Heart left ventricle (tissue), 16 donors: ENCODE data around the gene AMBP. TPM values are rescaled to one million over a fixed set of nuclear protein-coding genes. Genes with fewer than 3 reads are reported as not detected.

Experiments
- ATAC-seq, 4 donors: fragments of 200-7000 bp; cut with Tn5 transposase; one replicate each; pipeline ENCODE4 v1.9.1; 2020 to 2022; ENCODE audit warnings: moderate library complexity in 4 of 4, mild to moderate bottlenecking in 3 of 4, moderate number of reproducible peaks in 1 of 4
- DNase-seq, 5 donors: peaks; one replicate each; pipeline ENCODE4 v3.0.0-alpha.2; 2020
- H3K27ac ChIP-seq, 12 donors: fragments of 200-600 bp; sonication (generic) in 4 of 12; one replicate each; pipeline versions ENCODE4 v1.5.0 to v1.8.0; 2016 to 2022; ENCODE audit warnings: mild to moderate bottlenecking in 2 of 12
- H3K27me3 ChIP-seq, 9 donors: fragments of 200-600 bp; sonication (generic) in 2 of 9; one replicate each; pipeline versions ENCODE4 v1.5.1 to v1.8.0; 2016 to 2022; ENCODE audit warnings: mild to moderate bottlenecking in 3 of 9
- H3K36me3 ChIP-seq, 9 donors: fragments of 200-600 bp; sonication (generic) in 2 of 9; one replicate each; pipeline versions ENCODE4 v1.5.0 to v1.8.0; 2018 to 2022; ENCODE audit warnings: mild to moderate bottlenecking in 2 of 9
- H3K4me1 ChIP-seq, 12 donors: fragments of 200-600 bp; sonication (generic) in 4 of 12; one replicate each; pipeline versions ENCODE4 v1.5.0 to v1.8.0; 2016 to 2022; ENCODE audit warnings: mild to moderate bottlenecking in 3 of 12
- H3K4me3 ChIP-seq, 12 donors: fragments of 200-600 bp; sonication (generic) in 4 of 12; one replicate each; pipeline versions ENCODE4 v1.5.0 to v1.8.0; 2017 to 2022; ENCODE audit warnings: mild to moderate bottlenecking in 9 of 12, moderate library complexity in 4 of 12
- H3K9me3 ChIP-seq, 12 donors: fragments of 200-600 bp; sonication (generic) in 4 of 12; one replicate each; pipeline versions ENCODE4 v1.5.0 to v1.8.0; 2016 to 2022; ENCODE audit warnings: mild to moderate bottlenecking in 1 of 12
- POLR2A ChIP-seq, 2 donors: fragments of 450-650 bp; IDR thresholded peaks; one replicate each; pipeline ENCODE4 v1.6.1; 2017; ENCODE audit warnings: antibody characterized with exemption in 2 of 2, mild to moderate bottlenecking in 2 of 2, moderate library complexity in 2 of 2
- WGBS, 4 donors: extraction: QIAGEN DNeasy Blood & Tissue Kit in 2 of 4; methylation state at CpG; one replicate each; pipeline versions ENCODE4 v1.1.5 to v1.1.7; 2013 to 2018; 5-methylcytosine and 5-hydroxymethylcytosine counted together
- intact Hi-C, 10 donors: fragments of 100-400 bp; cut with DNase I; formaldehyde crosslinking; loops; one replicate each; pipeline versions ENCODE4 v1.11.1 to v1.14.2; 2022
- polyA plus RNA-seq, 2 donors: library from polyadenylated mRNA; stranded (reverse); fragments of 200-250 nt; gene quantifications; one replicate each; pipeline ENCODE4 v1.2.3, GENCODE V29; 2013
- total RNA-seq, 9 donors: library from RNA; depleted of rRNA in 2 of 9; stranded (reverse); fragments of >200 nt in 2 of 9; fragmentation: NEBNext Ultra II Directional in 3 of 9; extraction: Animal tissue kit (Norgen Biotek cat#: 25700) in 3 of 9; gene quantifications; one replicate each; pipeline versions ENCODE4 v1.1.0 to v1.2.4, GENCODE V29; 2016 to 2023
- TF ChIP-seq, protein P1 (sequence below), 12 donors: fragments of 200-600 bp; sonication (generic) in 4 of 12; IDR thresholded peaks; one replicate each; pipeline versions ENCODE4 v1.5.0 to v1.8.0; 2018 to 2022; ENCODE audit warnings: antibody characterized with exemption in 12 of 12, mild to moderate bottlenecking in 5 of 12
- donor health status: ischemic (EF 13 %, LVEDD 7.1; RV severe dilation, severe dysfunction).
- donor health status: healthy with polysubstance abuse.
- donor health status: DM: no; HTN: yes; CAD: no.
- donor health status: DM: no; HTN: no; CAD: no.
- donor health status: ischemic (EF 25% LVEDD 6.9; RV normal size, moderate dysfunction).
- donor health status: ischemic (EF 25% LVEDD 5.7; RV mildly dilated, moderate dysfunction).
- donor health status: healthy.
- donor health status: DM: yes; HTN: yes; CAD: no.
- donor health status: ischemic (EF 35%, LVEDD 5.7; RV mildly dilated, moderate dysfunction).
- donor health status: nonischemic (EF 11% LVEDD 7.7; RV severe dilation, severe dysfunction).
- donor health status: DM: yes; HTN: yes; CAD: no.
- donor health status: PGD.
- donor health status: ischemic (EF 29% LVEDD 5.4; RV normal size, mild dysfunction).
- donor health status: nonischemic (EF 23%, LVEDD 6.1; RV moderate dilation, normal function).

Gene AMBP
- total and polyA plus RNA-seq, 11 donors: 0.08 to 0.32 (median 0.20) TPM; not detected in 8

DNA sequence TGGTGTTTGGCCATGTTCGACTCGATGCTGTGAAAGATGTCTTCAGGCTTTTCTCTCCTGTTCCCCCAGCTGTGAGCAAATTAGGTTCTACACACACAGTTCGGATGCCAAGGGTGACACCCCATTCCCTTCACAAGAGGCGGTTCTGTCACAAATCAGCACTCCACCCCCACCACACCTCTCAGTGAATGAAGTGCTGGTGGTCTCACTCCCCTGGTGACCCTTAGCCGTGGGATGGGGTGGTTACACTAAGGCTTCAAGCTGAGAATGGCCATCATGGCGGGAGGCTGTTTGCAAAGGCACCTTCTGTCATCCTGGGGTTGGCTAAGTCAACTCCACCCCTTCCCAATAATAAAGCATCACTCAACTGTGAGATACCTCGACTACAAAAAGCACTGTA is 26.4 kb downstream of the AMBP start:
- Histone ChIP-seq H3K4me3 (no peak overlapping the region), H3K27me3 (no peaks in the 10 kb centered on the region), H3K4me1 (no peaks in the 10 kb centered on the region), H3K27ac (no peak overlapping the region), H3K36me3 (peaks cover 0 to 38% (median 20%) of the 10 kb centered on the region in 9 donors), H3K9me3 (no peaks in the 10 kb centered on the region)
- ATAC-seq (no peak), DNase-seq (no peak)
- 87 to 90% (median 90%) methylated on average over 6 to 7 of the region's 7 CpGs for WGBS, 4 donors
- TF ChIP-seq POLR2A (IDR thresholded peaks at IDR 0.05): no peak
- TF ChIP-seq, protein P1, sequence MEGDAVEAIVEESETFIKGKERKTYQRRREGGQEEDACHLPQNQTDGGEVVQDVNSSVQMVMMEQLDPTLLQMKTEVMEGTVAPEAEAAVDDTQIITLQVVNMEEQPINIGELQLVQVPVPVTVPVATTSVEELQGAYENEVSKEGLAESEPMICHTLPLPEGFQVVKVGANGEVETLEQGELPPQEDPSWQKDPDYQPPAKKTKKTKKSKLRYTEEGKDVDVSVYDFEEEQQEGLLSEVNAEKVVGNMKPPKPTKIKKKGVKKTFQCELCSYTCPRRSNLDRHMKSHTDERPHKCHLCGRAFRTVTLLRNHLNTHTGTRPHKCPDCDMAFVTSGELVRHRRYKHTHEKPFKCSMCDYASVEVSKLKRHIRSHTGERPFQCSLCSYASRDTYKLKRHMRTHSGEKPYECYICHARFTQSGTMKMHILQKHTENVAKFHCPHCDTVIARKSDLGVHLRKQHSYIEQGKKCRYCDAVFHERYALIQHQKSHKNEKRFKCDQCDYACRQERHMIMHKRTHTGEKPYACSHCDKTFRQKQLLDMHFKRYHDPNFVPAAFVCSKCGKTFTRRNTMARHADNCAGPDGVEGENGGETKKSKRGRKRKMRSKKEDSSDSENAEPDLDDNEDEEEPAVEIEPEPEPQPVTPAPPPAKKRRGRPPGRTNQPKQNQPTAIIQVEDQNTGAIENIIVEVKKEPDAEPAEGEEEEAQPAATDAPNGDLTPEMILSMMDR (IDR thresholded peaks at IDR 0.05): no peak
- intact Hi-C loops: no loop called here

DNA sequence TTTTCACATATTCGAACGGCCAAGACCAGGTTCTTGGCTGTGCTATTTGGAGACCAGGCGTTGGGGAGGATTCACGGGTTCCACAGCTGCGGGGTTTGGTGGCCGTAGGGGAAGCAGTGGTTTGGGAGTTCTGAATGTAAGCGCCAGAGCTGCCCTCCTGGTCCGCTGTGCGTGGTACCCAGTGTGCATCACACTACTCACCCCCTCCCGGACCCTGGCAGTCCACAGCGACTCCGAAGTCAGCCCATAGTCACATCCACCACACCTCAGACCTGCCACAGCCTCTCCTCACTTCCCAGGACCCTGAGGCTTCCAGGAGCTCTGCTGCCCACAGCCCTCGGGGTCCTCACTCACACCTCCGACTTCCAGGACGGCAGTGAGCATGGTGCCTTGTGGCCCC is 26.8 kb downstream of the AMBP start:
- Histone ChIP-seq H3K27me3 (no peaks in the 10 kb centered on the region), H3K9me3 (no peaks in the 10 kb centered on the region), H3K36me3 (peaks cover 0 to 38% (median 20%) of the 10 kb centered on the region in 9 donors), H3K27ac (no peak overlapping the region), H3K4me1 (no peaks in the 10 kb centered on the region), H3K4me3 (no peak overlapping the region)
- WGBS, 4 donors: 95 to 98% (median 96%) methylated on average over 10 to 15 of the region's 15 CpGs
- ATAC-seq (peak in 1 of 4 donors; percentile 25), DNase-seq (no peak)
- intact Hi-C loops: no loop called here
- no peak for TF ChIP-seq POLR2A (IDR thresholded peaks at IDR 0.05)
- TF ChIP-seq, protein P1 (IDR thresholded peaks at IDR 0.05): no peak

DNA sequence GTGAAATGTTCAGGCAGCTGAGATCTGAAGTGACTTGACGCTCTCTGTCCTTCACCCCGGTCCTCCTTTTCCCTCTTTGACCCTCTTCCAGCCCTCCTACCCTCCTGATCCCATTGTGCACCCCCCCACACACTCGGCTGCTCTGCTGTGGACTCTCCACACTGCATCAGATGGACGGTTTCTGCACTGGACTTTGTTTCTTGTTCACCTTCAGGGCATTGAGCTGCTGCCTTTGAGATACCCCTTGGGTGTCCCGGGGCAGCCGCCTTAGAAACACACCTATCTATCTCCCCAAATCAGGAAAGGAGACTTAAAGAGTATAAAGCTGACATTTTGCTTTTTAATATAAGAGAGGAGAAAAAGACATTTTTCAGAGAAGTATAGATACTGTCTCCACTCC is 27.5 kb downstream of the AMBP start:
- Histone ChIP-seq H3K27ac (no peak overlapping the region), H3K27me3 (no peaks in the 10 kb centered on the region), H3K9me3 (peaks cover 0 to under 1% (median 0%) of the 10 kb centered on the region in 12 donors), H3K4me3 (no peak overlapping the region), H3K36me3 (peaks cover 0 to 38% (median 20%) of the 10 kb centered on the region in 9 donors), H3K4me1 (no peaks in the 10 kb centered on the region)
- ATAC-seq (no peak), DNase-seq (no peak)
- intact Hi-C loops: no loop called here
- no peak for TF ChIP-seq POLR2A (IDR thresholded peaks at IDR 0.05)
- TF ChIP-seq, protein P1 (IDR thresholded peaks at IDR 0.05): no peak
- 92 to 94% (median 93%) methylated on average over 6 of the region's 6 CpGs for WGBS, 4 donors

DNA sequence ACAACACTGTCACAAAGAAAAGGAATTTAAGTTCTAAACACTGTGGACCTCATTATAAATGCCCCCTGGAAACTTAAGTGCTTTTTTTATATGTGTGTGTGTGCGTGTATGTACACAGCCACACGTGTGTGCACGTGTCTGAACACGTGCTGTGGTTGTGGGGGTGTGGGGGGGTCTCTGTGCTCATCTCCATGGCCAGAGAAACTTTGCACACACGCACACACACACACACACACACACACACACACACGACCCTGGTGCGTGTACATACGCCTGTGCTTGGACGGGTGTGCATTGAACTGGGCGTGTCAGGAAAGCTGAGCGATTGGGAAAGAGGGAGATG is 27.9 kb downstream of the AMBP start:
- DNase-seq: no peak
- intact Hi-C loops: no loop called here
- Histone ChIP-seq H3K27me3 (no peaks in the 10 kb centered on the region), H3K36me3 (peaks cover 0 to 38% (median 20%) of the 10 kb centered on the region in 9 donors), H3K27ac (no peak overlapping the region), H3K4me1 (no peaks in the 10 kb centered on the region), H3K4me3 (no peak overlapping the region), H3K9me3 (peaks cover 0 to 5% (median 0%) of the 10 kb centered on the region in 12 donors)
- no peak for ATAC-seq
- TF ChIP-seq POLR2A (IDR thresholded peaks at IDR 0.05): no peak
- TF ChIP-seq, protein P1 (IDR thresholded peaks at IDR 0.05): no peak
- WGBS, 4 donors: 89 to 92% (median 91%) methylated on average over 11 of the region's 11 CpGs
